Measurements from ENCODE around the gene RRP1. TPM values are rescaled to one million over a fixed set of nuclear protein-coding genes. Genes with fewer than 3 reads are reported as not detected.

Gene RRP1, protein sequence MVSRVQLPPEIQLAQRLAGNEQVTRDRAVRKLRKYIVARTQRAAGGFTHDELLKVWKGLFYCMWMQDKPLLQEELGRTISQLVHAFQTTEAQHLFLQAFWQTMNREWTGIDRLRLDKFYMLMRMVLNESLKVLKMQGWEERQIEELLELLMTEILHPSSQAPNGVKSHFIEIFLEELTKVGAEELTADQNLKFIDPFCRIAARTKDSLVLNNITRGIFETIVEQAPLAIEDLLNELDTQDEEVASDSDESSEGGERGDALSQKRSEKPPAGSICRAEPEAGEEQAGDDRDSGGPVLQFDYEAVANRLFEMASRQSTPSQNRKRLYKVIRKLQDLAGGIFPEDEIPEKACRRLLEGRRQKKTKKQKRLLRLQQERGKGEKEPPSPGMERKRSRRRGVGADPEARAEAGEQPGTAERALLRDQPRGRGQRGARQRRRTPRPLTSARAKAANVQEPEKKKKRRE
- total RNA-seq: 18.5 and 21.4 TPM in 2 replicates

DNA sequence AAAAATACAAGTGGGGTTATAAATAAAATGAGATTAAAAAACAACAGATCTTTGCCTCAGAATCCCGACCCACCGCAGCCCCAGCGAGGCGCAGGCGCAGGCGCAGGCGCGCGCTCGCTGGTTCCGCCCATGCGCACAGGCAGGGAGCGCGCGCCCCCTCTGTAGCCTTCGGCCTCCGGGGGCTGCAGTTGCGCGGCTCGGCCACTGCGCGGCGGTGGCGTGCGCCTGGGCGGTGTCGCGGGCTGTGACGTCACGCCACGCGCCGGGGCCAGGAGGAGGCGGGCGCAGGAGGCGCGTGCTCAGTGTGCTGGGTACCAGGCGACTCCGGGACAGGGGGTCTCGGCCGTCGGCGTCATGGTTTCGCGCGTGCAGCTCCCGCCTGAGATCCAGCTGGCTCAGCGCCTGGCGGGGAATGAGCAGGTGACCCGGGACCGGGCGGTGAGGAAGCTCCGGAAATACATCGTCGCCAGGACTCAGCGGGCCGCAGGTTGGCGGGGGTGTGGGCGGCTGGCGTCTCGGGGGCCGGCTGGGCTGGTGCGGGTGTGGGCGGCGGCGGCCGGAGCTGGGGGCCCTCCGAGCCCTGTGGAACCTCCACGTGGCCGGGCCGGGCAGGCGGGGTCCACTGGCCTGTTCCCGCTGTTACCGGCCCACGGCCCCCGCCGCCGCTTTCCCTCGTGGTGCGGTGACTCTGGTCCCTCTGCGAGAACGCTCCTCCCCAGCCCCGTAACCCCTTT, at the start of gene RRP1:
Gene RRP1, plus strand, starts transcription at position 302 of the 734 bp plus-strand sequence. Its CDS starts 53 bp downstream, at position 355.

DNA sequence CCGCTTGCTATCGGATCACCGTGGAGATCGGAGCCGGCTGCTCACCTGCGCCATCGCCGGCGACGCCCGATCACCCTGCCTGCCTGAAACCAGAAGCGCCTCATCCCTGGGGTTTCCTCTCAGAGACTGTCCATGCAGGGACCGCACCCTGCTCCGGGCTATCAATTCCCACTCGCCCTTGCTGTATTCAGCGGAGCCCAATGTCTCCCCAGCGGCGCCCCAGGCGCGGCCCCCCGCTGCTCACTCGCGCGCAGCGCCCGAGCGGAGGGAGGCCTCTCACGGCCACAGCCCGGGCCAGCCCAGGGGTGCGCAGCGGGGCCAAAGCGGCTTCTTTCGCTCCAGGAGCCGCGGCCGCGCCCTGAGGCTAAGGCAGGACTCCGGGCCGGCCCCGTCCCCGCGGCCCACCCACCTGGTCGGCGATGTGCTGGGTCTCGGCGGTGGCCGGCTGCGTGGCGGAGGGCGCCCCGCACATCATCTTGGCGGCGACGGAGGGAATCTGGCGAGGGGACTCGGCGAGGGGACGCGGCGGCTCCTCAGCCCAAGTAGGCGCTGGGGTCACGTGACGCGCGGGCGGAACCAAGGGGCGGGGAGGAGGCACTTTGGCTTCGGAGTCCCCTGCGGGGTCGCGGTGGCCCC, 13.5 kb upstream of the RRP1 start, which contains the start of gene CSTB:
Gene CSTB, minus strand, starts transcription at position 514 of the 636 bp plus-strand sequence. Its CDS starts 39 bp downstream, at position 475.

Small RNA genes lying within 50 kb of the gene (small RNA-seq; reads per million reads assigned to genes)
- gene AP001052.1: not detected

Other genes starting within 250 kb of the RRP1 start
- gene HSF2BP, start 130.1 kb upstream of the RRP1 start, total RNA-seq: 0.97 and 2.3 TPM in 2 replicates
- 22.6 and 28.2 TPM in 2 replicates for gene RRP1B, start 130.0 kb upstream of the RRP1 start, total RNA-seq
- gene PDXK, start 70.4 kb upstream of the RRP1 start, total RNA-seq: 83.7 and 93.3 TPM in 2 replicates
- gene CSTB, start 13.3 kb upstream of the RRP1 start, total RNA-seq: 11.4 and 13.8 TPM in 2 replicates
- 43.6 and 44.9 TPM in 2 replicates for gene AGPAT3, start 75.6 kb downstream of the RRP1 start, total RNA-seq
- 31.9 and 35.7 TPM in 2 replicates for gene TRAPPC10, start 222.7 kb downstream of the RRP1 start, total RNA-seq

All from hair follicle dermal papilla cell (primary cell).